ENCODE measurements around the gene TCEA3. TPM values are rescaled to one million over a fixed set of nuclear protein-coding genes. Genes with fewer than 3 reads are reported as not detected.
A peak's percentile ranks its signal among the peaks of the same experiment; 100 is the strongest.

Gene TCEA3
- total and polyA plus RNA-seq, 7 experiments from 2014 or later, result 20.2 to 59.2 (median 49.3) TPM

DNA sequence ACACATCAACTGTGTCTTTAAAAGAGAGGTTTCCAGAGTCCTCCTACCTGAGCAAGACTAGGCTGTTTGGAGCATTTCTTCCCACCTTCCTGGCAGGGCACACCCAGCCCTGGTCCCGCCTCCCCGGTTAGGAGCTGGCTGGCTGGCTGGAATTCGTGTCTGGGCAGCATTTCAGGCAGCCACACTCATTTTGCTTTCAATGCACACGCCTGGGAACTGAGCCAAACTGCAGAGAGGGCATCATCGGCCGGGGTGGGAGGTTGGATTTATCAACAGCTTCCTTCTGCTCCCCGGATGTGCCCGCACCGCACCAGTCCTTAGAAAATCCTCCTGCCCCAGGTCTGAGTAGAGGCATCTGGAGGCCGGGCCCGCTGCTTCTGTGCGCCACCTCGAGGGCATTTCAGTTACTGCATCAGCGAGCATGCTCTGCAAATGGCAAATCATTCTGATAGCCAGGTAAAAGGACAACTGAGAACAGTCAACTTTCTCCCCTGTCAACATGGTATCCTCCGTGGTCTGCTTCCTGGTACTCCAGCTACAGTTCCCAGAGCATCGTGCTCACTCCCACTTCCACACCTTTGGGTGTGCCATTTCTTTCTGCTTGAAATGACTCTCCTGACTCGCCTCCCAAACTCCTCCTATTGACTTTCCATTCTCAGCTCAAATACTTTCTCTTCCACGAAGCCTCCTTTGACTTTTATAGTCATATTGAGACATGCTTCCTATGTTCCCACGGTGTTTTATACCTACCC is 20.6 kb downstream of the TCEA3 start:
- Mint-ChIP-seq H3K27me3 (no peaks in the 10 kb centered on the region), H3K27ac (peak overlapping the region in 5 of 9 donors; percentile 16 to 76 (median 51)), H3K4me3 (no peak overlapping the region), H3K36me3 (peaks cover 0 to 20% (median 7%) of the 10 kb centered on the region in 5 donors), H3K4me1 (peaks cover 10 to 14% (median 12%) of the 10 kb centered on the region in 7 donors), H3K9me3 (no peaks in the 10 kb centered on the region)
- peak; percentile 92 for ATAC-seq
- no peaks in the 10 kb centered on the region for H3K9me3 ChIP-seq (ENCODE audit: control insufficient read depth in 2 of 3, low read length in 3 of 3)
- DNase-seq, result peak; percentile 62 to 83 (median 73)
- intact Hi-C loops (cut with micrococcal nuclease), result loop anchor here (1.0 to 10.0 kb wide), 8 partner anchors 35 to 427 kb away; partner anchors contain the start of genes ZNF436 (in 2 of the 2), HNRNPR (in 1 of the 2) and HTR1D (in 1 of the 2)
- H3K4me3 ChIP-seq (ENCODE audit: low read length), result no peak overlapping the region
- H3K4me1 ChIP-seq (ENCODE audit: control insufficient read depth in 2 of 2, insufficient read depth in 2 of 2, low read length in 2 of 2), result peaks cover 4 to 9% of the 10 kb centered on the region in 2 donors
- H3K36me3 ChIP-seq (ENCODE audit: control insufficient read depth in 2 of 3, insufficient read depth in 3 of 3, low read length in 3 of 3), result peaks cover 0 to 61% (median 2%) of the 10 kb centered on the region in 3 experiments
- H3K27ac ChIP-seq (ENCODE audit: low read depth, low read length), result no peak overlapping the region
- POLR2A ChIA-PET, result interaction anchor here (0.6 to 0.8 kb wide), 2 partner anchors 18 to 160 kb away, joined by 3 read pairs; no protein-coding TSS in a partner anchor
- no peaks in the 10 kb centered on the region for H3K27me3 ChIP-seq (ENCODE audit: control insufficient read depth in 2 of 2, insufficient read depth in 2 of 2, low read length in 2 of 2)
- CTCF ChIA-PET, result interaction anchor here (1.0 to 1.9 kb wide), 5 partner anchors 18 to 220 kb away, joined by 3 to 6 read pairs (median 4); no protein-coding TSS in a partner anchor

DNA sequence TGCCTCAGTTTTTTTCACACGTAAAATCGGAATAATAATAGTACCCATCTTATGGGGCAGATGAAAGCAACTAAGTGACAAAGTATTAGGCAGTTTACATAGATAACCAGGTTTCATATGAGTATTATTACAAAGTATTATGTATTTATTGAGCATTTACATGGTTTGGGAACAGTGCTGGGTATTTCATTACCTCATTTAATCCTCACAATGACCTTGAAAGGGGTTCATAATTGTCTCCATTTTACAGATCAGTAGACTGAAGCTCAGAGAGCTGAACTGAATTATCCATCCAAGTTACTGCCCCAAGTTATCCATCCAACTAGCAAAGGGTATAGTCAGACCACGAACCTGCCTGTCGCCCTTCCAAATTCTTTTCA is 21.2 kb downstream of the TCEA3 start:
- Mint-ChIP-seq H3K9me3 (no peaks in the 10 kb centered on the region), H3K4me1 (peaks cover 10 to 14% (median 12%) of the 10 kb centered on the region in 7 donors), H3K4me3 (no peak overlapping the region), H3K27ac (peak overlapping the region in 2 of 9 donors; percentile 16 to 76), H3K27me3 (no peaks in the 10 kb centered on the region), H3K36me3 (peaks cover 0 to 20% (median 7%) of the 10 kb centered on the region in 5 donors)
- H3K27ac ChIP-seq (ENCODE audit: low read depth, low read length), result no peak overlapping the region
- DNase-seq (no peak), ATAC-seq (no peak)
- intact Hi-C loops (cut with micrococcal nuclease), result loop anchor here (5.0 to 10.0 kb wide), 3 partner anchors 76 to 426 kb away; no protein-coding TSS in a partner anchor
- peaks cover 4 to 9% of the 10 kb centered on the region in 2 donors for H3K4me1 ChIP-seq (ENCODE audit: control insufficient read depth in 2 of 2, insufficient read depth in 2 of 2, low read length in 2 of 2)
- H3K27me3 ChIP-seq (ENCODE audit: control insufficient read depth in 2 of 2, insufficient read depth in 2 of 2, low read length in 2 of 2), result no peaks in the 10 kb centered on the region
- peaks cover 0 to 55% (median 0%) of the 10 kb centered on the region in 3 experiments for H3K36me3 ChIP-seq (ENCODE audit: control insufficient read depth in 2 of 3, insufficient read depth in 3 of 3, low read length in 3 of 3)
- CTCF ChIA-PET, result interaction anchor here (0.8 to 1.9 kb wide), 8 partner anchors 9 to 575 kb away, joined by 3 to 6 read pairs (median 4); no protein-coding TSS in a partner anchor
- no peaks in the 10 kb centered on the region for H3K9me3 ChIP-seq (ENCODE audit: control insufficient read depth in 2 of 3, low read length in 3 of 3)
- POLR2A ChIA-PET, result no interaction called here
- no peak overlapping the region for H3K4me3 ChIP-seq (ENCODE audit: low read length)

DNA sequence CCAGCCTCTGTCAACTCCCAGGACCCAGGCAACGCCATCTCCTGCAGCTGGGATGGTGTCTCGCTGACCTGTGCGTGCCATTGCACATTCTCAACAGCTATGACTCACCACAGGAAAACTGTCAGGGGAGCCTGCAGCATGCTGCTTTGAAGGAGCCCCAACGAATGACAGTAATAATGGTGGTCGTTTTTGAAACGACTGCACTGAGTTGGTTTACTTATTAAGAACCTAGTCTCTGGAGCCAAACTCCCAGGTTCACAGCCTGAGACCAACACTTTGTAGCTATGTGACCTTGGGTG is 21.6 kb downstream of the TCEA3 start:
- intact Hi-C loops (cut with micrococcal nuclease), result loop anchor here (5.0 to 10.0 kb wide), 3 partner anchors 76 to 426 kb away; no protein-coding TSS in a partner anchor
- Mint-ChIP-seq H3K4me3 (no peak overlapping the region), H3K27me3 (no peaks in the 10 kb centered on the region), H3K36me3 (peaks cover 0 to 21% (median 7%) of the 10 kb centered on the region in 5 donors), H3K27ac (no peak overlapping the region), H3K9me3 (no peaks in the 10 kb centered on the region), H3K4me1 (peaks cover 10 to 14% (median 12%) of the 10 kb centered on the region in 7 donors)
- CTCF ChIA-PET, result interaction anchor here (0.8 to 1.9 kb wide), 7 partner anchors 9 to 575 kb away, joined by 3 to 6 read pairs (median 4); no protein-coding TSS in a partner anchor
- DNase-seq (no peak), ATAC-seq (no peak)
- no peaks in the 10 kb centered on the region for H3K27me3 ChIP-seq (ENCODE audit: control insufficient read depth in 2 of 2, insufficient read depth in 2 of 2, low read length in 2 of 2)
- H3K9me3 ChIP-seq (ENCODE audit: control insufficient read depth in 2 of 3, low read length in 3 of 3), result no peaks in the 10 kb centered on the region
- H3K36me3 ChIP-seq (ENCODE audit: control insufficient read depth in 2 of 3, insufficient read depth in 3 of 3, low read length in 3 of 3), result peaks cover 0 to 52% (median 0%) of the 10 kb centered on the region in 3 experiments
- H3K27ac ChIP-seq (ENCODE audit: low read depth, low read length), result no peak overlapping the region
- no peak overlapping the region for H3K4me3 ChIP-seq (ENCODE audit: low read length)
- POLR2A ChIA-PET, result no interaction called here
- peaks cover 4 to 9% of the 10 kb centered on the region in 2 donors for H3K4me1 ChIP-seq (ENCODE audit: control insufficient read depth in 2 of 2, insufficient read depth in 2 of 2, low read length in 2 of 2)

DNA sequence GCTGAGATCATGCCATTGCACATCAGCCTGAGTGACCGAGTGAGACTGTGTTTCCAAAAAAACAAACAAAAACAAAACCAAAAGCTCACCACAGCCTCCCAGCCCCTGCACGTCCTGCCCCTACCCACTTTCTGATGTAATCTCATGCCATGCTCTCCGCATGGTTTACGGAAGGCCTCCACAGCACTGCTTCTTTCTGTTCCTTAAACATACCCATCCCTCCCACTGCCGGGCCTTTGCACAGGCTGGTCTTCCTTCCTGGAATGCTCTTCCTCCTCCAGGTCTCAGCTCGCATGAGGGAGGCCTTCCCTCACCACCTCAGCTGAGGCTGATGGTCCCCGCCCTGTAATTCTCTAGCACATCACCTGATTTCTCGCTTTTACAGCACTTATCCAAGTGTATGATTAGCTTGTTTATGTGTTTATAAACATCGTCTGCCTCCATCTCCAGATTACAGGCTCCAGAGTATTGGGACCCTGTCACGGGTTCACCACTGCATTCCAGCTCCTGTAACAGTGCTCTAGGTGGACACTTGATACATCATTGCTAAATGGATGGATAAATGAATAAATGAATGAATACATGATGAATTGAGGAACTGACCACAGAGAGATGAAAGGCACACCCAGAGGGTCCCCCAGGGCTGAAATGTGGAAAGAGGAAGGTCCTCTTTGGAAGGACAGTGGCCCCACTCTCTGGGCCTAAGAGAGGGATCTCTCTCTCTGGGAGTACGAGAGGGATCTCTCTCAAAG is 22.1 kb downstream of the TCEA3 start:
- no peaks in the 10 kb centered on the region for H3K9me3 Mint-ChIP-seq
- CTCF ChIA-PET, result interaction anchor here (0.5 to 1.9 kb wide), 8 partner anchors 9 to 574 kb away, joined by 3 to 6 read pairs (median 4); no protein-coding TSS in a partner anchor
- intact Hi-C loops (cut with micrococcal nuclease), result loop anchor here (5.0 to 10.0 kb wide), 3 partner anchors 75 to 425 kb away; no protein-coding TSS in a partner anchor
- Histone ChIP-seq H3K4me3 (ENCODE audit: low read length) (no peak overlapping the region), H3K27me3 (ENCODE audit: control insufficient read depth in 2 of 2, insufficient read depth in 2 of 2, low read length in 2 of 2) (no peaks in the 10 kb centered on the region), H3K4me1 (ENCODE audit: control insufficient read depth in 2 of 2, insufficient read depth in 2 of 2, low read length in 2 of 2) (peaks cover 4 to 9% of the 10 kb centered on the region in 2 donors), H3K27ac (ENCODE audit: low read depth, low read length) (no peak overlapping the region), H3K9me3 (ENCODE audit: control insufficient read depth in 2 of 3, low read length in 3 of 3) (no peaks in the 10 kb centered on the region), H3K36me3 (ENCODE audit: control insufficient read depth in 2 of 3, insufficient read depth in 3 of 3, low read length in 3 of 3) (peaks cover 0 to 54% (median 0%) of the 10 kb centered on the region in 3 experiments)
- H3K4me3 Mint-ChIP-seq, result no peak overlapping the region
- ATAC-seq (peak; percentile 60), DNase-seq (no peak)
- no peaks in the 10 kb centered on the region for H3K27me3 Mint-ChIP-seq
- peaks cover 10 to 14% (median 12%) of the 10 kb centered on the region in 7 donors for H3K4me1 Mint-ChIP-seq
- POLR2A ChIA-PET, result interaction anchor here (1.5 kb wide), 1 partner anchor 22 kb away, joined by 3 read pairs; the partner anchor contains the start of gene TCEA3
- H3K27ac Mint-ChIP-seq, result peak overlapping the region in 1 of 9 donors; percentile 70
- H3K36me3 Mint-ChIP-seq, result peaks cover 0 to 27% (median 8%) of the 10 kb centered on the region in 5 donors

DNA sequence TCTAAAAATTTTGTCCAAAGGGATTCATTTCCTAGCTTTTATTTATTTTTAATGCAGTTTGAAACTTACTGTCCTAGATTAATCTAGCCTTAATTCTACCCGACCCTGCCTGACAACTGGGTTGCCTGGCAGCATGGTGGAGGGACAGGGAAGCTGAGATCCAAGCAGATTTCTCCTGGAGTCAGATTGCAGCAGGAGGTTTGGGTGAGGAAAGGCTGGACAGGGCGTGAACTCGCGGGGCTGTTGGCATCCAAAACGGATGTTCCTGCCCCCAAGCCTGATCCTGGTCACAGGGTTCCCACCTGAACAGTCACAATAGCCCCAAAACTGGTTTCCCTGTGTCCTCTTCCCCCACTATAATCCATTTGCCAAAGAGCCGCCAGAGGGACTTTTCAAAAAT is 23.2 kb downstream of the TCEA3 start:
- Histone ChIP-seq H3K27me3 (ENCODE audit: control insufficient read depth in 2 of 2, insufficient read depth in 2 of 2, low read length in 2 of 2) (no peaks in the 10 kb centered on the region), H3K4me1 (ENCODE audit: control insufficient read depth in 2 of 2, insufficient read depth in 2 of 2, low read length in 2 of 2) (peaks cover 4 to 9% of the 10 kb centered on the region in 2 donors), H3K4me3 (ENCODE audit: low read length) (no peak overlapping the region), H3K9me3 (ENCODE audit: control insufficient read depth in 2 of 3, low read length in 3 of 3) (no peaks in the 10 kb centered on the region), H3K36me3 (ENCODE audit: control insufficient read depth in 2 of 3, insufficient read depth in 3 of 3, low read length in 3 of 3) (peaks cover 0 to 55% (median 0%) of the 10 kb centered on the region in 3 experiments), H3K27ac (ENCODE audit: low read depth, low read length) (no peak overlapping the region)
- intact Hi-C loops (cut with micrococcal nuclease), result loop anchor here (5.0 to 10.0 kb wide), 3 partner anchors 74 to 424 kb away; no protein-coding TSS in a partner anchor
- Mint-ChIP-seq H3K4me1 (peaks cover 10 to 14% (median 12%) of the 10 kb centered on the region in 7 donors), H3K27me3 (no peaks in the 10 kb centered on the region), H3K36me3 (peaks cover 0 to 35% (median 12%) of the 10 kb centered on the region in 5 donors), H3K9me3 (no peaks in the 10 kb centered on the region), H3K27ac (no peak overlapping the region), H3K4me3 (no peak overlapping the region)
- POLR2A ChIA-PET, result interaction anchor here (0.5 to 1.5 kb wide), 3 partner anchors 12 to 61 kb away, joined by 3 to 4 read pairs (median 3); partner anchors contain the start of gene TCEA3
- CTCF ChIA-PET, result no interaction called here
- no peak for ATAC-seq
- no peak for DNase-seq
